DOHH2 (cell line): ENCODE results near the gene TGM6.

ENCODE experiments used
- EZH2phosphoT487 ChIP-seq: fragments of 200-600 bp; sonication (generic); IDR thresholded peaks from 2 replicates; pipeline ENCODE4 v1.6.1; 2017; ENCODE audit warnings: borderline replicate concordance, mild to moderate bottlenecking, antibody characterized with exemption, low read length, moderate library complexity, mixed read lengths
- TF ChIP-seq, protein P1 (sequence below): fragments of 200-600 bp; sonication (generic); IDR thresholded peaks from one replicate; pipeline ENCODE4 v1.5.1; 2014; ENCODE audit warnings: antibody characterized with exemption, mild to moderate bottlenecking, low read depth, low read length; ENCODE audit not compliant: poor library complexity, severe bottlenecking

GRCh38 chr20:2480381-2480780, 99.7 kb downstream of the TGM6 start:
- TF ChIP-seq EZH2phosphoT487: no peak
- TF ChIP-seq, protein P1, sequence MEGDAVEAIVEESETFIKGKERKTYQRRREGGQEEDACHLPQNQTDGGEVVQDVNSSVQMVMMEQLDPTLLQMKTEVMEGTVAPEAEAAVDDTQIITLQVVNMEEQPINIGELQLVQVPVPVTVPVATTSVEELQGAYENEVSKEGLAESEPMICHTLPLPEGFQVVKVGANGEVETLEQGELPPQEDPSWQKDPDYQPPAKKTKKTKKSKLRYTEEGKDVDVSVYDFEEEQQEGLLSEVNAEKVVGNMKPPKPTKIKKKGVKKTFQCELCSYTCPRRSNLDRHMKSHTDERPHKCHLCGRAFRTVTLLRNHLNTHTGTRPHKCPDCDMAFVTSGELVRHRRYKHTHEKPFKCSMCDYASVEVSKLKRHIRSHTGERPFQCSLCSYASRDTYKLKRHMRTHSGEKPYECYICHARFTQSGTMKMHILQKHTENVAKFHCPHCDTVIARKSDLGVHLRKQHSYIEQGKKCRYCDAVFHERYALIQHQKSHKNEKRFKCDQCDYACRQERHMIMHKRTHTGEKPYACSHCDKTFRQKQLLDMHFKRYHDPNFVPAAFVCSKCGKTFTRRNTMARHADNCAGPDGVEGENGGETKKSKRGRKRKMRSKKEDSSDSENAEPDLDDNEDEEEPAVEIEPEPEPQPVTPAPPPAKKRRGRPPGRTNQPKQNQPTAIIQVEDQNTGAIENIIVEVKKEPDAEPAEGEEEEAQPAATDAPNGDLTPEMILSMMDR: no peak
